GM19240 (cell line): Measurements from ENCODE around the gene MEN1.

ENCODE experiments used
- DNase-seq: peaks from one replicate; pipeline ENCODE4 v3.0.0; 2011; ENCODE audit warnings: low spot score; ENCODE audit not compliant: insufficient read length

The MEN1 gene

GRCh38 chr11:64784813-64785581 is 25.4 kb downstream of the MEN1 start:
- DNase-seq = no peak

- peak; percentile 91 for DNase-seq
Observed at GRCh38 chr11:64778473-64779298, 31.7 kb downstream of the MEN1 start, which contains the start of gene SF1. TSS of gene SF1 (minus strand) at chr11:64778542. CDS start at chr11:64778392, 150 bp downstream.

GRCh38 chr11:64778223-64778472 is 32.2 kb downstream of the MEN1 start:
- no peak for DNase-seq

GRCh38 chr11:64777449-64778222 is 32.7 kb downstream of the MEN1 start:
- DNase-seq = peak; percentile 76

- DNase-seq = no peak
Observed at GRCh38 chr11:64776875-64777274, 33.5 kb downstream of the MEN1 start.

- no peak for DNase-seq
Observed at GRCh38 chr11:64776425-64776824, 33.9 kb downstream of the MEN1 start.

- no peak for DNase-seq
Observed at GRCh38 chr11:64774144-64774543, 36.2 kb downstream of the MEN1 start.

GRCh38 chr11:64772303-64773018 is 37.9 kb downstream of the MEN1 start:
- no peak for DNase-seq

- no peak for DNase-seq
Observed at GRCh38 chr11:64771861-64772260, 38.5 kb downstream of the MEN1 start.

GRCh38 chr11:64770120-64770519 is 40.2 kb downstream of the MEN1 start:
- DNase-seq = no peak

GRCh38 chr11:64769283-64769682 is 41.1 kb downstream of the MEN1 start:
- no peak for DNase-seq

- no peak for DNase-seq
Observed at GRCh38 chr11:64768300-64768694, 42.1 kb downstream of the MEN1 start.

- DNase-seq = no peak
Observed at GRCh38 chr11:64767344-64768299, 42.7 kb downstream of the MEN1 start.

- no peak for DNase-seq
Observed at GRCh38 chr11:64766881-64767280, 43.5 kb downstream of the MEN1 start.

- DNase-seq = no peak
Observed at GRCh38 chr11:64765851-64766665, 44.3 kb downstream of the MEN1 start.

- DNase-seq = no peak
Observed at GRCh38 chr11:64765291-64765850, 45.0 kb downstream of the MEN1 start.

GRCh38 chr11:64764753-64765152 is 45.6 kb downstream of the MEN1 start:
- no peak for DNase-seq

- DNase-seq = no peak
Observed at GRCh38 chr11:64764040-64764611, 46.2 kb downstream of the MEN1 start.
